HCT116 (cell line): Measurements from ENCODE around the gene STK17A. TPM values are rescaled to one million over a fixed set of nuclear protein-coding genes. Genes with fewer than 3 reads are reported as not detected.

Experiments
- ATAC-seq: fragments of 200-7000 bp; cut with Tn5 transposase; 2 replicates; pipeline ENCODE4 v1.9.1; 2020; ENCODE audit warnings: mild to moderate bottlenecking, moderate library complexity
- BruUV-seq: library from RNA; stranded (reverse); fragments of 400-500 nt; replicated peaks from 2 replicates; lab custom pipeline; 2021; lab: Mats Ljungman, UMichigan
- CTCF ChIA-PET: fragments of 300-600 bp; sonication (Branson Sonifier 250); formaldehyde crosslinking; loops from one replicate; lab custom pipeline; 2021; ENCODE audit warnings: antibody characterized with exemption; lab: Charles Lee
- POLR2A ChIA-PET: fragments of 300-600, 350-600 bp; sonication (Branson Sonifier 250); formaldehyde crosslinking; loops from one replicate; lab custom pipeline; 2021; ENCODE audit warnings: antibody characterized with exemption; lab: Charles Lee
- RAD21 ChIA-PET, 2 experiments: fragments of 300-600 bp; sonication (Branson Sonifier 250); formaldehyde crosslinking; loops; one replicate each; lab custom pipeline; 2023; ENCODE audit warnings: low total read pairs in 2 of 2; ENCODE audit not compliant: uncharacterized antibody in 2 of 2, unreplicated experiment in 2 of 2, low non-redundant PET in 1 of 2; lab: Charles Lee
- DNase-seq: peaks from one replicate; pipeline ENCODE4 v3.0.0-alpha.2; 2010; ENCODE audit warnings: low read depth, low spot score
- H2AFZ ChIP-seq: fragments of 200-600 bp; shearing (Covaris generic), sonication (generic); 2 replicates; pipeline ENCODE4 v1.6.1; 2017; ENCODE audit warnings: low read depth, mixed run types, mixed read lengths, antibody characterized with exemption, low read length; ENCODE audit not compliant: poor library complexity, severe bottlenecking
- H3K27ac ChIP-seq: 2 replicates; pipeline ENCODE4 v1.5.1; 2012; ENCODE audit warnings: low read depth, low read length
- H3K27me3 ChIP-seq: fragments of 200-600 bp; sonication (generic); 2 replicates; pipeline ENCODE4 v1.6.1; 2016; ENCODE audit warnings: mixed run types, low read length, mixed read lengths; ENCODE audit not compliant: insufficient read depth
- H3K36me3 ChIP-seq, 2 experiments: fragments of 200-500 bp in 1 of 2; fragments of 200-600 bp in 1 of 2; sonication (Bioruptor generic) in 1 of 2; sonication (generic) in 1 of 2; 2 replicates each; pipeline versions ENCODE4 v1.5.1 to v1.6.1; 2014 to 2016; ENCODE audit warnings: low read length in 2 of 2, inconsistent platforms in 1 of 2, mixed read lengths in 1 of 2, mixed run types in 1 of 2; ENCODE audit not compliant: insufficient read depth in 2 of 2, control insufficient read depth in 1 of 2
- H3K4me1 ChIP-seq, 2 experiments: fragments of 200-600 bp in 1 of 2; sonication (generic) in 1 of 2; 2 replicates each; pipeline versions ENCODE4 v1.5.1 to v1.6.1; 2012 to 2017; ENCODE audit warnings: low read length in 2 of 2, inconsistent platforms in 1 of 2, mild to moderate bottlenecking in 1 of 2, mixed read lengths in 1 of 2, mixed run types in 1 of 2, moderate library complexity in 1 of 2; ENCODE audit not compliant: insufficient read depth in 2 of 2, control insufficient read depth in 1 of 2
- H3K4me2 ChIP-seq: fragments of 200-600 bp; sonication (generic); 2 replicates; pipeline ENCODE4 v1.6.1; 2017; ENCODE audit warnings: mixed run types, low read length, mixed read lengths
- H3K4me3 ChIP-seq, 2 experiments: fragments of 200-600 bp in 1 of 2; sonication (generic) in 1 of 2; replicated peaks in 1 of 2; 2 replicates each; pipeline ENCODE4 v1.5.1; 2011 to 2016; ENCODE audit warnings: low read length in 2 of 2, control low read depth in 1 of 2, low read depth in 1 of 2, mild to moderate bottlenecking in 1 of 2, mixed read lengths in 1 of 2, mixed run types in 1 of 2
- H3K79me2 ChIP-seq: fragments of 200-600 bp; sonication (generic); 2 replicates; pipeline ENCODE4 v1.6.1; 2017; ENCODE audit warnings: mild to moderate bottlenecking, mixed run types, low read length, moderate library complexity, mixed read lengths; ENCODE audit not compliant: insufficient read depth
- H3K9ac ChIP-seq: fragments of 200-600 bp; sonication (generic); 2 replicates; pipeline ENCODE4 v1.6.1; 2016; ENCODE audit warnings: low read length, mixed read lengths
- H3K9me2 ChIP-seq: fragments of 200-600 bp; sonication (generic), shearing (Covaris generic); 2 replicates; pipeline ENCODE4 v1.6.1; 2017; ENCODE audit warnings: mixed run types, mild to moderate bottlenecking, moderate library complexity; ENCODE audit not compliant: insufficient read depth
- H3K9me3 ChIP-seq, 2 experiments: fragments of 200-500 bp in 1 of 2; fragments of 200-600 bp in 1 of 2; sonication (Bioruptor generic) in 1 of 2; sonication (generic) in 1 of 2; 2 replicates each; pipeline ENCODE4 v1.6.1; 2014 to 2017; ENCODE audit warnings: low read length in 2 of 2, mixed read lengths in 2 of 2, inconsistent platforms in 1 of 2, low read depth in 1 of 2, mild to moderate bottlenecking in 1 of 2, mixed run types in 1 of 2, moderate library complexity in 1 of 2; ENCODE audit not compliant: control insufficient read depth in 1 of 2, insufficient read depth in 1 of 2
- H4K20me1 ChIP-seq: fragments of 200-600 bp; sonication (generic), shearing (Covaris generic); 2 replicates; pipeline ENCODE4 v1.6.1; 2017; ENCODE audit warnings: mixed run types, mild to moderate bottlenecking, moderate library complexity; ENCODE audit not compliant: insufficient read depth
- CEBPB ChIP-seq: IDR thresholded peaks from 2 replicates; pipeline ENCODE4 v1.6.1; 2012; ENCODE audit warnings: low read depth
- EGR1 ChIP-seq: IDR thresholded peaks from 2 replicates; pipeline ENCODE4 v1.6.1; 2012; ENCODE audit warnings: low read depth
- JUND ChIP-seq: IDR thresholded peaks from 2 replicates; pipeline ENCODE4 v1.6.1; 2012
- POLR2A ChIP-seq: IDR thresholded peaks from 2 replicates; pipeline ENCODE4 v1.7.0; 2011; ENCODE audit warnings: borderline replicate concordance; ENCODE audit not compliant: insufficient read depth, insufficient read length; ENCODE audit errors: extremely low read depth
- RAD21 ChIP-seq: IDR thresholded peaks from 2 replicates; pipeline ENCODE4 v1.6.1; 2012; ENCODE audit warnings: low read depth, mild to moderate bottlenecking
- REST ChIP-seq: IDR thresholded peaks from 2 replicates; pipeline ENCODE4 v1.6.1; 2012; ENCODE audit warnings: low read depth
- SIN3A ChIP-seq: IDR thresholded peaks from 2 replicates; pipeline ENCODE4 v1.6.1; 2012; ENCODE audit warnings: low read depth
- SRF ChIP-seq: IDR thresholded peaks from 2 replicates; pipeline ENCODE4 v1.6.1; 2012; ENCODE audit warnings: low read depth
- YY1 ChIP-seq: IDR thresholded peaks from 2 replicates; pipeline ENCODE4 v1.6.1; 2011; ENCODE audit warnings: low read length, low read depth, moderate library complexity, mild to moderate bottlenecking; ENCODE audit not compliant: insufficient replicate concordance; ENCODE audit errors: extremely low read depth
- ZBTB33 ChIP-seq: IDR thresholded peaks from 2 replicates; pipeline ENCODE4 v1.6.1; 2011; ENCODE audit warnings: mild to moderate bottlenecking, low read length, moderate library complexity; ENCODE audit not compliant: insufficient replicate concordance; ENCODE audit errors: extremely low read depth
- intact Hi-C: fragments of 100-400 bp; cut with micrococcal nuclease; formaldehyde crosslinking; loops from 2 replicates; pipeline ENCODE4 v1.10.0; 2022
- total RNA-seq: library from RNA; stranded (reverse); gene quantifications from one replicate; pipeline ENCODE4 v1.2.1, GENCODE V29; 2021; ENCODE audit not compliant: unreplicated experiment
- TF ChIP-seq, protein P1 (sequence below): IDR thresholded peaks from 2 replicates; pipeline ENCODE4 v1.6.1; 2012

Gene STK17A
- total RNA-seq, 1 experiment from 2014 or later = 14.8 TPM

GRCh38 chr7:43647673-43648472 lies 65.0 kb downstream of the STK17A start (continued):
- TF ChIP-seq POLR2A (no peak), YY1 (no peak), SRF (peak; percentile 17; the same call in 1 of the 2 replicates), JUND (peak; percentile 73), CEBPB (peak; percentile 89), SIN3A (peak; percentile 58)
- TF ChIP-seq, all 23 proteins: peak for 9

GRCh38 chr7:43648473-43649406 lies 65.8 kb downstream of the STK17A start:
- ChIA-PET RAD21 (interaction anchor here in 1 of 2 experiments (1.2 to 1.5 kb wide), 2 partner anchors 51 to 66 kb away, joined by 3 read pairs; partner anchors contain the start of gene STK17A), POLR2A (interaction anchor here (0.8 to 1.0 kb wide), 2 partner anchors 66 to 109 kb away, joined by 3 to 8 read pairs; partner anchors contain the start of gene STK17A), CTCF (interaction anchor here (1.0 to 1.5 kb wide), 3 partner anchors 9 to 66 kb away, joined by 3 to 7 read pairs (median 4); partner anchors contain the start of gene STK17A)
- TF ChIP-seq ZBTB33 (no peak), YY1 (no peak), EGR1 (no peak), RAD21 (no peak), JUND (no peak), REST (no peak)
- TF ChIP-seq, protein P1, sequence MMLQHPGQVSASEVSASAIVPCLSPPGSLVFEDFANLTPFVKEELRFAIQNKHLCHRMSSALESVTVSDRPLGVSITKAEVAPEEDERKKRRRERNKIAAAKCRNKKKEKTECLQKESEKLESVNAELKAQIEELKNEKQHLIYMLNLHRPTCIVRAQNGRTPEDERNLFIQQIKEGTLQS = no peak
- ATAC-seq = peak; percentile 37
- H3K4me2 ChIP-seq = peak overlapping the region; percentile 71
- peaks cover 54 to 63% of the 10 kb centered on the region in 2 experiments for H3K4me1 ChIP-seq
- H2AFZ ChIP-seq = no peak overlapping the region
- H3K9ac ChIP-seq = peak overlapping the region; percentile 49
- no TSS peak for BruUV-seq
- no peaks in the 10 kb centered on the region for H3K9me3 ChIP-seq
- peaks cover 0 to 21% of the 10 kb centered on the region in 2 experiments; a peak in 1 of 4 replicates for H3K36me3 ChIP-seq
- H4K20me1 ChIP-seq = no peaks in the 10 kb centered on the region; the same call in 1 of the 2 replicates
- 0 out of 4 replicates have a peak overlapping the region, but pooled peaks of 1 of the 2 experiments have one; percentile 30 for H3K4me3 ChIP-seq
- H3K27me3 ChIP-seq = no peaks in the 10 kb centered on the region
- H3K27ac ChIP-seq = peak overlapping the region; percentile 91
- peaks cover 75% of the 10 kb centered on the region for H3K79me2 ChIP-seq
- intact Hi-C loops = no loop called here
- DNase-seq = no peak
- no peaks in the 10 kb centered on the region for H3K9me2 ChIP-seq
